ENCODE results near the gene CCNQ. TPM values are rescaled to one million over a fixed set of nuclear protein-coding genes. Genes with fewer than 3 reads are reported as not detected.

The CCNQ gene
- total RNA-seq, 1 donor, result 29.3 TPM

- Histone ChIP-seq H3K79me2 (ENCODE audit: insufficient read depth, low read length) (no peaks in the 10 kb centered on the region), H3K27me3 (ENCODE audit: insufficient read depth, low read length) (peaks cover 3% of the 10 kb centered on the region), H3K4me3 (ENCODE audit: insufficient read depth, low read length) (no peak overlapping the region), H3K4me1 (ENCODE audit: insufficient read depth, low read length) (no peaks in the 10 kb centered on the region), H3K36me3 (ENCODE audit: insufficient read depth, low read length) (no peaks in the 10 kb centered on the region), H3K4me2 (ENCODE audit: insufficient read depth, low read length) (no peak overlapping the region), H2AFZ (ENCODE audit: low read length) (no peak overlapping the region), H4K20me1 (ENCODE audit: insufficient read depth, low read length) (no peaks in the 10 kb centered on the region), H3K27ac (ENCODE audit: low read depth, low read length) (no peak overlapping the region), H3K9me3 (ENCODE audit: low read depth, low read length) (no peaks in the 10 kb centered on the region)
- DNase-seq (ENCODE audit: insufficient read length, low spot score, missing footprints), result peak; percentile 77
- no peak for TF ChIP-seq CTCF (IDR thresholded peaks at IDR 0.05; ENCODE audit: extremely low read depth, low read depth, low read length)
Measured at GRCh38 chrX:153625271-153626024, 26.5 kb upstream of the CCNQ start.

GRCh38 chrX:153624196-153625091 is 25.5 kb upstream of the CCNQ start:
- Histone ChIP-seq H3K4me3 (ENCODE audit: insufficient read depth, low read length) (no peak overlapping the region), H3K27me3 (ENCODE audit: insufficient read depth, low read length) (peaks cover 3% of the 10 kb centered on the region), H3K4me2 (ENCODE audit: insufficient read depth, low read length) (no peak overlapping the region), H3K36me3 (ENCODE audit: insufficient read depth, low read length) (no peaks in the 10 kb centered on the region), H3K9me3 (ENCODE audit: low read depth, low read length) (no peaks in the 10 kb centered on the region), H4K20me1 (ENCODE audit: insufficient read depth, low read length) (no peaks in the 10 kb centered on the region), H3K4me1 (ENCODE audit: insufficient read depth, low read length) (no peaks in the 10 kb centered on the region), H3K27ac (ENCODE audit: low read depth, low read length) (no peak overlapping the region), H2AFZ (ENCODE audit: low read length) (no peak overlapping the region), H3K79me2 (ENCODE audit: insufficient read depth, low read length) (no peaks in the 10 kb centered on the region)
- TF ChIP-seq CTCF (IDR thresholded peaks at IDR 0.05; ENCODE audit: extremely low read depth, low read depth, low read length), result no peak
- DNase-seq (ENCODE audit: insufficient read length, low spot score, missing footprints), result peak; percentile 78

GRCh38 chrX:153623310-153624029 is 24.5 kb upstream of the CCNQ start:
- Histone ChIP-seq H3K9me3 (ENCODE audit: low read depth, low read length) (no peaks in the 10 kb centered on the region), H3K27me3 (ENCODE audit: insufficient read depth, low read length) (peaks cover 5% of the 10 kb centered on the region), H3K4me2 (ENCODE audit: insufficient read depth, low read length) (no peak overlapping the region), H2AFZ (ENCODE audit: low read length) (no peak overlapping the region), H3K4me3 (ENCODE audit: insufficient read depth, low read length) (no peak overlapping the region), H3K4me1 (ENCODE audit: insufficient read depth, low read length) (no peaks in the 10 kb centered on the region), H4K20me1 (ENCODE audit: insufficient read depth, low read length) (no peaks in the 10 kb centered on the region), H3K36me3 (ENCODE audit: insufficient read depth, low read length) (no peaks in the 10 kb centered on the region), H3K27ac (ENCODE audit: low read depth, low read length) (no peak overlapping the region), H3K79me2 (ENCODE audit: insufficient read depth, low read length) (no peaks in the 10 kb centered on the region)
- TF ChIP-seq CTCF (IDR thresholded peaks at IDR 0.05; ENCODE audit: extremely low read depth, low read depth, low read length), result no peak
- DNase-seq (ENCODE audit: insufficient read length, low spot score, missing footprints), result peak; percentile 71
